GM10847 (cell line): ENCODE data around the gene MTMR10.

Source experiments
- POLR2A ChIP-seq: IDR thresholded peaks from 2 replicates; pipeline ENCODE4 v1.6.1; 2011; ENCODE audit not compliant: insufficient read length; ENCODE audit errors: extremely low read depth

Gene MTMR10

DNA sequence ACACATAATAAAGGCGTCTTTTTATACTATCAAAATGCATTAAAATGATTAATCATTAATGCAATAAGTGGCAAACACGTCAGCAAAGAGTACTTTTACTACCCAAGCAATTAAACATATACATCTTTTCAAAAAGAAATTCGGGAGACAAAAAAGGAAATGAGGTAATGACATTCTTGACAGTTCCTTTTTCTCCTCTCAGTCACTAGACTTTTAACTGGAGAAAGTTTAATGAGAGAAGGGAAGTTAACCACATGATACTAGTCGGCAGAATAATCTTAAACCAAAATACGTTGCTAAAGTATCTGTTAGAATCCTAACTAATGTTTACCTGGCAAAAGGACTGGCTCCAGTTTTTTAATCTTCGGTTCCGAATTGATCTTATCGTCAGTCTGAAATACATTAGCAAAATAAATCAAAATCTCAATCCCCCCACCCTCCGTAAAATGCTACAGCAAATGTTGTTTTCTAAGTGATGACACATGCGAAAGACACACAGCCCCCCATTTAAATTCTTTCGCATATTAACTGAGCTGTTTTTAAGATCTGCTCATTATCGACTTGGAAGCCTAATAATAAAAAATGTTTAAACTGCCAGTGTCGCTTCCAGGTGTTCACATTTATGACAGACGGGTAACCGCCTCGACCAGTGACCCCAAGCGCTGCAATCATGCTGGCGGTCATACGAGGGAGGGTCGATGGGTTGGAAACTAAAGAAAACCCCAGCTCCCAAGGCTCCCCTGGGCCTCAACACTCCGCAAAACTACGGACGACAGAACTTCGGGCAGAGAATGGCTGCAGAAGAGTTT, 778 bp downstream of the MTMR10 start:
- no peak for TF ChIP-seq POLR2A

DNA sequence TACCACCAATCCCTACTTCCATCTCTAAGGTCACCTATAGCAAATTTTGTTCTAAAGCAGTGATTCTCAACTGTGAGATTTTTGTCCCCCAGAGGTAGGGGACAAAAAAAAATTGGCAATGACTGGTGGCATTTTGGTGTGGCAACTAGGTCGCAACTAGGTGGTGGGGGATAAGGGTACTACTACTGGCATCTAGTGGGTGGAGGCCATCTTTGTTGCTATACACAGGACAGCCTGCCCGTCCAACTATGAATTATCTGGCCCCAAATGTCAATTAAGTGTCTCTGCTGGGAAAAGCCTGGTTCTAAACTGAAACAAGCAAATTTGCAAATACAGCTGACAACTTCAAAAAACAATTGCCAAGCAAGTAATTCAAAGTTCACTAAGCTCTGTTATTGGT, 1.4 kb downstream of the MTMR10 start:
- TF ChIP-seq POLR2A, result no peak

DNA sequence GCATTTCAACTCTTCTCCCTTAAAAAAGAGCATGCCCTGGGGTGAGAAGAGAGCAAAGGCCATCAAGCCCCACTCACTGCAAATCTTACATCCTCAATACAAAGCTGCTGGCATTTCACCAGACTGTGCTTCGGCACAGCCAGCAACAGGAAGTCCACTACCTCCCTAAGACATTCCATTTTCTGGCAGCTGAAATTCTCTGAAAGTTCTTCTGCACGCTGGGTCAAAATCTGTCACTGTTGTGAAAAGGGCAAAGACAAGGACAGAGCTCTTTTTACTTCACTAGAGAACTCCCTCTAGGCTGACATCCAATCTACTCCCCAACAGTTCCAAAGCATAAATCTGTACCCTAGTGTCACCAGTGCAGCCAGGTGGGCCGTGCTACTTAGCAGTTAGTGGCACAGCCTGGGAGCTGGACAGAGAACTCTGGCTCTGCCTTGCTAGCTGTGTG, 6.3 kb downstream of the MTMR10 start:
- TF ChIP-seq POLR2A, result no peak

DNA sequence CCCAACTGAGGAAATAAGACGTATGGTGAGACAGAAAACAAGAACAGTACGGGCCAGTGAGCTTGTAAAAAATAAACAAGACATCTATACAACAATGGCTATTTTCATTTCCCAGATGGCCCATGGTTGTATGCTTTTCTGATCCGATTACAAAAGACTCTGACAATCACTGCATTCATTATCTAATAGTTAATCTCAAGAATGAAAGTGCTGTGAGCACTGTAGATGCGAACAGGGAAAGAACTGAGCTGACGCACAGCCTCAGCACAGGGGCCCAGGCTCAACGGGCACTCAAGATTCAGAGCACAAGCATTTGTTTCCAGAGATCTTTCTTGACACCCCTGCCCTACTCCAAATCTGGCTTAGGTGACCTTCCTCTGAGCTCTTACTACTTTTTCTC, 6.9 kb downstream of the MTMR10 start:
- TF ChIP-seq POLR2A, result no peak

DNA sequence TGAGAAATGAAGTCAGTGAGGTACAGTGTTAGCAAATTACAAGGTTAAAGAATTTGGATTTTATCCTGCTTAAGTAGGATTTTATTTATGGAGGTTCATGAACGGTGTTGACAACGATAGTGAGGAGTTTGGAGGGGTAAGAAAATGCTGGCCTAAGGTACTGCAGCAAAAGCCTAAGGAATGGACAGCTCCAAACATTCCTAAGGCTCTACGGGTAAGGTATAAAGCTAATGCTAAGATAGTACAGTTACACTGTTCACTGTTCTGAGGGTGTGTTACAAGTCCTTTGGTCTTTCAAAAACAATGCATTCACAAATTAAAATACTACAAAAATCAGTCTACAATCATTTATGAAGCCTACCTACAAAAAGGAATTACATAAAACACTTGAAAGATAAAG, 7.3 kb downstream of the MTMR10 start:
- TF ChIP-seq POLR2A, result no peak

DNA sequence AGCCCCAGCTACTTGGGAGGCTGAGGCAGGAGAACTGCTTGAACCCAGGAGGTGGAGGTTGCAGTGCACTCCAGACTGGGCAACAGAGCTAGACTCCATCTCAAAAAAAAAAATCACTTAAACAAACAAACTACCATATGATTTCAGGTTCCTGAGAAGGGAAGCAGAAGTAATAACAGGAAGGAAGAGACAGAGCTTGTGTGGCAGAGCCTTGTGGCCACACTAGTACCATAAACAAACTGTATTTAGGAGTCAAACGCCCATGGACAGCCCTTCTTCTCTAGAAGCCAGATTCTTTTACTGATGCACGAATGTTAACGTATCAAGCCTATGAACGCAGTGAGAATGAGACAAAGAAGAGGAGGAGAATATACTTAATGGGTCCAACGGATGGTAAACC, 12.0 kb downstream of the MTMR10 start:
- TF ChIP-seq POLR2A, result no peak

DNA sequence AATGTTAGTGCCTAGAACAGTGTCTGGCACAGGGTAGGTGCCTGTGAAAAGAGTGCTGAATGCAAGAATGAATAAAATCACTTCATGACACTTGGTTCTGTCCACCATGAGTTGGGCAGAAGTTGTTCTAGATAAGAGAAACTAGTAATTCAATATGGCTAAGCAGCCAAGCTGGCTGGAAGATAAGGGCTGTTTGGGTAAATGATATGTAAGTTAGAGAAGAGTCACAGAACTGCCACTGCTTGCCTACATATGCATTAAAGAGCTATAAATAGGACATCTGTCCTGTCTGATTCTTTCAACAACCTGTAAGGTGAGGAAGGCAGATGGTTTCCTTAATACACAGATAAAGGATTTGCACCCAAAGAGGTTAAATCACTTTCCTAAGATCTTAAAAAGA, 13.1 kb downstream of the MTMR10 start:
- no peak for TF ChIP-seq POLR2A

DNA sequence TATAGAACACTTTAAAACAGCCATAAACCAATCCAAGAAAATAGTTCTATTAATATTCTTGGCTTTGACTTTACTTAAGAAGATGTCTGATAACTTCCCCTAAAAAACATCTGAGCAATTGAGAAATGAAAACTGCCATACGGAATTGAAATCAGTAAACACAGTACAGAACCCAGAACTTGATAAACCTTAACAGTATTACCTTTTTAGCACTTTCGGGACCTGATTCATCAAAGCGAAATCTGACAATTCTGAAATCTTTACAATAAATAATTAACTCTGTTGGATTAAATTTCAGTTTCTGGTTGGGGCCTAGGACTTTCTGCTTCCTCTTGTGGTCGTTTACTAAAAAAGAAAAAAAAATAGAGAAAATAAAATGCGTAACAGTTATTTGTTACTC, 17.3 kb downstream of the MTMR10 start:
- TF ChIP-seq POLR2A, result no peak

DNA sequence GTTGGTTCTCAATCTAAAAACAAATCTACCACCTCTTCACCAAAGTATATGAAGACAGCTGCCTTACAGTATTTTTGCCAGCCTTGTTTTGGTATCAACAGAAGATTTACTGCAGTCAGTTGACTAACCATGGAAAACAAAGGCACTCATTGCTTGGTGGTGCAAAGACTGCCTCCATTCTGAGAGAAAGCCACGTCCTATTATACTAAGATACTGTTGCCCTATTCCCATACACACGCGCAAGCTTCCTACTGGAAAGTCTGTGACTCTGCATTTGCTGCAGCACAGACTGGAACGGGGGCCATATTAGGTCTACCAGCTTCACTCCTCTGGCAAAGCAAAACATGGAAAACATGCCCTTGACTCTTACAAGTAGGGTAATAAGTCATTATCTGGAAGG, 18.0 kb downstream of the MTMR10 start:
- TF ChIP-seq POLR2A, result no peak

DNA sequence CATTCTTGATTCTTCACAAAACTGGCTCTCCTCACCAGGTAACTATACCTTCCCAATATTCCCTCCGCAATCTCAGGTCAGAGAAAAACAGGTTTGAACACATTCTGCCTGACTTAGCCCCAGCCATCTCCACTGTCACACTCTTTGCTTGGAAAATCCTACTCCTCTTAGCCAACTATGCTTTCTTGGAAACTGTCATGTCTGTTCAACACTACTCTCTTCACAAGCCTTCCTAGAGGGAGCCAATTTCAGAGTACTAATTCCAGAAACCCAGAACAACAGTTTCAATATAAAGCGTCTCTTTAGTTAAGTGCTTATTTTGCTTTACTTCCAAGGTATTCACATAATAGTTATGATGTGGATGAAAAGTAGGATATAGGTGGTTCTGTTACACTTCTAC, 21.7 kb downstream of the MTMR10 start:
- no peak for TF ChIP-seq POLR2A

DNA sequence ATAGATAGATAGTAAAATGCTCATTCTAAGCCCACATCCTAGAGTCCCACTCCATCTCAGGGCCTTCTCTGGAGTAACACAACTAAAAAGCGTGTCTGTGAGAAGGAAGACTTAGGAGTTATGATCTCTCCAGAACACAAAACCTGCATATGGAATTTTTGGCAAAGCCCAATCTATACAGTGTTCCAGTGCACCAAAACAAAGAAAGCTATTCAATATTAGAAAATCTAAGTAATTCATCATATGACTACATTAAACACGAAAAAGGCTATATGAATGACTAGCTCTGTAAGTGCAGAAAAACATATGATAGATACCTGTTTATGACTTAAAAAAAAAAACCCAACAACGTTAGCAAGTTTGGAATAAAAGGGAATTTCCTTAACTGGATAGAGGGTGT, 27.7 kb downstream of the MTMR10 start:
- TF ChIP-seq POLR2A, result no peak

DNA sequence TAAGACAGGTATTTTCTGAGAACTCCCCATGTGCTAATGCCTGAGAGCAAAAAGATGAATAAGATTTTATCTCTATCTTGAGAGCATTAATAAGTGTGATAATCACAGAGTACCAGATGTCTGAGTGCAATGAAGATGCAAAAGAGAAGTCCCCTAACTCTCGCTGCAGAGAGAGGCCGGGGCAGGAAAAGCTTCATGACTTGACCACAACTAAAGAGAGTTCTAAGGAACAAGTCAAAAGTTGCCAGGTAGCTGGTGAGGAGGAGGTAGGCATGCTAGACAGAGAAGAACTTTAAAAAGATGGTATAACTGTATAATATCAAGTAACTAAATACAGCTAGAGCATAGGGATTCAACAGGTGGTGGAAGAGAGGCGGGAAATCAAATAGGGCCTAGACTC, 28.8 kb downstream of the MTMR10 start:
- no peak for TF ChIP-seq POLR2A

DNA sequence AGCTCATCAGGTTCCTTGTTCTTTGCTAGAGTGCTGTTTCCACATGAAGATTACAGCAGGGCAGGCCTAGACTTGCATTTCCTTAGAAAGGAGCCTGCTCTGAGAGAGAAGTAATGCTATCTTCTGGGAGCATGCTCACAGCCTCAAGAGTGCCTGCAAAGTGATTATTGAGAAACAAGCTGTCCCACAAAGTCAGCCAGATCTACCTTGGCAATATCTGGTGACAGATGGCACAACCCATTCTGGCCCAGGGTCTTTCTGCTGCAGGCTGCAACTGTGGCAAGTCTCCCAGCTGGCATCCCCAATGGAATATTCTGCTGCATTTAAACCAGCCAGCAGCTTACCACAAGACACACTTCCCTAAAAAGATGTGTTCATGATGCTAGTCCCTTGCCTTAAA, 29.3 kb downstream of the MTMR10 start:
- TF ChIP-seq POLR2A, result no peak

DNA sequence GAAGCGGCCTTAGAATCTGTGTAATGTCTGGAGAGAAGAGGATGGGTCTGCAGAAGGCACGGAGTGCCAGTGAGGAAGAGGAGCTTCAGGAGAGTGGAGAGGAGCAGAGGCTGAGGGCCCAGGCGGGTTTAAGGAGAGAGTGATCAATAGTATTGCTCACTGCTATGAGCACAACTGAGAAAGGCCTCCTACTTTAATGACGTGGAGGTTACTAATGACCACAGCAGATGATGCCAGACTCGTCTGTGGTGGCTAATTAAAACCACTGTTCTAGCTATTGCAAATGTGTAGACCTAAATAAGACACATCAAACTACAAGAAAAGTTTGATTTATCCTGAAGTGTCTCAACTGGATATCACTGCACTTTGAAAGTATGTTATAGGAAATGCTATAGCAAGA, 33.2 kb downstream of the MTMR10 start:
- TF ChIP-seq POLR2A, result no peak

DNA sequence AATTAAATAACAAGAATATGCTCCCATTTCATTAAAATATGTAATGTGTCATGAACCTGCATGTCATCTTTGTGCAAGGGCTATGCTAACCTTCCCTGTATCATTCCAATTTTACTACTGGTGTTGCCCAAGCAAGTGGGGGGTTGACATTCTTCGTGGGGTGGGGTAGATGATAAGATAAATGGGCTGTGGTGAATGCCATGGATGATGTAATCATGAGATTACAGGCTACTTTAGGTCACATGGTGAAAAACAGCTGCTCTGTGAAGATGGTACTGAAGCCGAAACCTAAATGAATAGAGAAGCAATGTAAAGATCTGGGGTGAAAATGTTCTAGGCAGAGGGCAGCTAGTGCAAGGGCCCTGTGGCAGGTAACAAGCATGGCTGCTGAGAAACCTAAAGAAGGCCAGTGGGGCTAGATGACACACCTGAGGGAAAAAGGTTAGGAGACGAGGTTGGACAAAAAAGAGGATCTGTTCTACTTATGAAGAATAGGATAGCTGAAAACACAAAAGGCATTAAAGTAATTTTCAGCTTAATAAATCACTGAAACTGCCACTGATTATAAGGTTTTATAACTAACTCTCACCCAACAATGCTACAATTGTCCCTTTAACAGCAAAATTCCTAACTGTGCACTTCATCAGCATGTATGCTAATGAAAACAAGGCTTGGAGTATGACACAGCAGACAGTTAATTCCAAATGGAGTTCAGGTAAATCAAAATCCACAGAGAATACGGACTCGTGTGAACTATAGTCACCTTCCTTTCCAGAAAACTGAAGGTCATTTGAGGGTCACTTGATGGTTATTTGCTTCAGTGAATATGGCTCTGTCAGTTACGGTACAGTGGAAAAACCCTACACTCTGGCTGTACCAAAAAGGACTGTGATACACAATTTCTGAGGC, 35.0 kb downstream of the MTMR10 start:
- TF ChIP-seq POLR2A, result no peak

DNA sequence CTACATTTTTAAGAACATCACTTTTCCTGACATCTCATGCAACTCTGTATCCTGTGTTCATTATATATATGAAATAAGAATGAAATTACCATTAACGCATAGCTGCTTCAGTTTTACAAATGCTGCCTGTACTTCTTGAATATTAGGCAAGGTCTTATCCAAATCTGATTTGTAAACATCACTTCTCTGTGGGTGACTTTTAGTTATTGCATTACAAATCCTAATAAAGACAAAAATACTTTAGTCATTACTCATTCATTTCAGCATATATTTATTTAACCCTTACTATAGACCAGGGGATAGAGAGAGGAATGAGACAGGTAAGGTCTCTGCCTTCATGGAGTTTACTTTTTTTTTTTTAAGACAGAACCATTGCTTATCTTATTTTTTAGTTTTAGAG, 36.8 kb downstream of the MTMR10 start:
- no peak for TF ChIP-seq POLR2A
